H1 (cell line): Measurements from ENCODE around the gene HLF. TPM values are rescaled to one million over a fixed set of nuclear protein-coding genes. Genes with fewer than 3 reads are reported as not detected.

Source experiments
- CBX8 ChIP-seq: fragments of 300-800, 300-1000 bp; sonication (generic); IDR thresholded peaks from 2 replicates; pipeline ENCODE4 v1.7.1; 2016; ENCODE audit warnings: low read depth, low read length, borderline replicate concordance
- EZH2 ChIP-seq: fragments of 200-600 bp; sonication (generic); IDR thresholded peaks from 2 replicates; pipeline ENCODE4 v1.7.1; 2012; ENCODE audit warnings: low read depth, mild to moderate bottlenecking, moderate library complexity, low read length, inconsistent platforms; ENCODE audit not compliant: severe bottlenecking
- FOSL1 ChIP-seq: IDR thresholded peaks from 2 replicates; pipeline ENCODE4 v1.6.1; 2011; ENCODE audit warnings: mild to moderate bottlenecking, low read depth, low read length, moderate library complexity; ENCODE audit not compliant: insufficient read depth
- POLR2A ChIP-seq, 2 experiments: IDR thresholded peaks; 1 replicate in 1 of 2; 2 replicates in 1 of 2; pipeline ENCODE4 v1.6.1; 2011; ENCODE audit warnings: low read depth in 2 of 2, low read length in 2 of 2, mild to moderate bottlenecking in 2 of 2; ENCODE audit errors: control extremely low read depth in 1 of 2
- SRF ChIP-seq: IDR thresholded peaks from 2 replicates; pipeline ENCODE4 v1.6.1; 2011; ENCODE audit warnings: mild to moderate bottlenecking, low read depth, low read length, moderate library complexity
- ZNF274 ChIP-seq: IDR thresholded peaks from 2 replicates; pipeline ENCODE4 v1.7.0; 2012; ENCODE audit warnings: low read length, borderline replicate concordance; ENCODE audit errors: extremely low read depth
- polyA plus RNA-seq, 7 experiments: library from polyadenylated mRNA; depleted of rRNA in 3 of 7; stranded (reverse) in 5 of 7; unstranded in 2 of 7; fragments of >200 nt in 5 of 7; fragments of 200-250 nt in 2 of 7; gene quantifications; 1 replicate in 5 of 7; 2 replicates in 1 of 7; 4 replicates in 1 of 7; pipeline versions ENCODE4 v1.2.1 to v1.2.3, GENCODE V29; 2011 to 2013; ENCODE audit warnings: missing spikeins in 2 of 7, mixed read lengths in 2 of 7
- total RNA-seq: library from RNA; stranded (reverse); fragmentation: NEBNext Ultra II Directional; extraction: Animal tissue kit (Norgen Biotek cat#: 25700); gene quantifications from 2 replicates; pipeline ENCODE4 v1.2.1, GENCODE V29; 2021

HLF gene
- total and polyA plus RNA-seq, 2 of the 8 experiments (the other 6 are each of a cell fraction or from before 2014, with no cell fraction given) = 0.39 to 0.60 TPM

GRCh38 chr17:55294042-55294751, 29.4 kb downstream of the HLF start (continued):
- TF ChIP-seq FOSL1 (no peak), ZNF274 (no peak), POLR2A (IDR thresholded peaks at IDR 0.05; ENCODE audit: control extremely low read depth in 1 of 2, low read depth in 2 of 2, low read length in 2 of 2) (no peak), EZH2 (no peak), SRF (no peak), CBX8 (no peak)
